Heart right ventricle (tissue), 16 donors: ENCODE results near the gene POLDIP3. TPM values are rescaled to one million over a fixed set of nuclear protein-coding genes. Genes with fewer than 3 reads are reported as not detected.
"Not testable (repeated sequence)": the region's sequence is repeated elsewhere in the genome, so short reads cannot be mapped to it uniquely, and the experiment has no call there.

ENCODE experiments used
- ATAC-seq, 8 donors: fragments of 200-7000 bp; cut with Tn5 transposase; one replicate each; pipeline ENCODE4 v1.9.1; 2020; ENCODE audit warnings: mild to moderate bottlenecking in 8 of 8, moderate library complexity in 8 of 8, moderate number of reproducible peaks in 1 of 8
- DNase-seq, 2 donors: peaks; one replicate each; pipeline ENCODE4 v3.0.0-alpha.2; 2020
- H3K27ac ChIP-seq, 10 donors: fragments of 200-600 bp; sonication (generic) in 2 of 10; one replicate each; pipeline versions ENCODE4 v1.5.0 to v1.8.0; 2020 to 2022; ENCODE audit warnings: mild to moderate bottlenecking in 3 of 10
- H3K27me3 ChIP-seq, 7 donors: fragments of 200-600 bp; one replicate each; pipeline ENCODE4 v1.8.0; 2021 to 2022; ENCODE audit warnings: mild to moderate bottlenecking in 2 of 7
- H3K36me3 ChIP-seq, 9 donors: fragments of 200-600 bp; sonication (generic) in 1 of 9; one replicate each; pipeline versions ENCODE4 v1.5.0 to v1.8.0; 2020 to 2022; ENCODE audit warnings: mild to moderate bottlenecking in 2 of 9
- H3K4me1 ChIP-seq, 9 donors: fragments of 200-600 bp; sonication (generic) in 1 of 9; one replicate each; pipeline versions ENCODE4 v1.5.0 to v1.8.0; 2020 to 2022; ENCODE audit warnings: mild to moderate bottlenecking in 4 of 9
- H3K4me3 ChIP-seq, 10 donors: fragments of 200-600 bp; sonication (generic) in 2 of 10; one replicate each; pipeline versions ENCODE4 v1.5.0 to v1.8.0; 2020 to 2022; ENCODE audit warnings: mild to moderate bottlenecking in 7 of 10, moderate library complexity in 2 of 10
- H3K9me3 ChIP-seq, 11 donors: fragments of 200-600 bp in 10 of 11; sonication (generic) in 2 of 11; one replicate each; pipeline versions ENCODE4 v1.5.0 to v1.8.0; 2013 to 2022; ENCODE audit warnings: mild to moderate bottlenecking in 2 of 11, control low read depth in 1 of 11, moderate library complexity in 1 of 11
- WGBS, 2 donors: extraction: QIAGEN DNeasy Blood & Tissue Kit; methylation state at CpG; one replicate each; pipeline ENCODE4 v1.1.7; 2013; ENCODE audit warnings: inconsistent platforms in 1 of 2; 5-methylcytosine and 5-hydroxymethylcytosine counted together
- intact Hi-C, 10 donors: fragments of 100-400 bp; cut with DNase I; formaldehyde crosslinking; loops; one replicate each; pipeline versions ENCODE4 v1.11.1 to v1.14.2; 2022
- polyA plus RNA-seq, 2 donors: library from polyadenylated mRNA; stranded (reverse); fragments of 200-250 nt; gene quantifications; one replicate each; pipeline ENCODE4 v1.2.3, GENCODE V29; 2013
- total RNA-seq, 10 donors: library from RNA; stranded (reverse); fragmentation: NEBNext Ultra II Directional in 3 of 10; extraction: Animal tissue kit (Norgen Biotek cat#: 25700) in 3 of 10; gene quantifications; one replicate each; pipeline versions ENCODE4 v1.2.1 to v1.2.4, GENCODE V29; 2021 to 2023
- TF ChIP-seq, protein P1 (sequence below), 9 donors: fragments of 200-600 bp; sonication (generic) in 2 of 9; IDR thresholded peaks; one replicate each; pipeline versions ENCODE4 v1.5.0 to v1.8.0; 2021 to 2022; ENCODE audit warnings: antibody characterized with exemption in 9 of 9, mild to moderate bottlenecking in 5 of 9, moderate library complexity in 1 of 9
- donor health status: Arrhythmogenic right ventricular cardiomyopathy.
- donor health status: ischemic (EF 13 %, LVEDD 7.1; RV severe dilation, severe dysfunction).
- donor health status: healthy with polysubstance abuse.
- donor health status: DM: no; HTN: yes; CAD: no.
- donor health status: DM: no; HTN: no; CAD: no.
- donor health status: ischemic (EF 25% LVEDD 6.9; RV normal size, moderate dysfunction).
- donor health status: ischemic (EF 25% LVEDD 5.7; RV mildly dilated, moderate dysfunction).
- donor health status: healthy.
- donor health status: DM: yes; HTN: yes; CAD: no.
- donor health status: Ischemic cardiomyopathy.
- donor health status: ischemic (EF 35%, LVEDD 5.7; RV mildly dilated, moderate dysfunction).
- donor health status: nonischemic (EF 11% LVEDD 7.7; RV severe dilation, severe dysfunction).
- donor health status: DM: yes; HTN: yes; CAD: no.
- donor health status: PGD.
- donor health status: ischemic (EF 29% LVEDD 5.4; RV normal size, mild dysfunction).
- donor health status: nonischemic (EF 23%, LVEDD 6.1; RV moderate dilation, normal function).

The POLDIP3 gene
- total and polyA plus RNA-seq, 12 donors, result 11.9 to 42.6 (median 32.5) TPM

DNA sequence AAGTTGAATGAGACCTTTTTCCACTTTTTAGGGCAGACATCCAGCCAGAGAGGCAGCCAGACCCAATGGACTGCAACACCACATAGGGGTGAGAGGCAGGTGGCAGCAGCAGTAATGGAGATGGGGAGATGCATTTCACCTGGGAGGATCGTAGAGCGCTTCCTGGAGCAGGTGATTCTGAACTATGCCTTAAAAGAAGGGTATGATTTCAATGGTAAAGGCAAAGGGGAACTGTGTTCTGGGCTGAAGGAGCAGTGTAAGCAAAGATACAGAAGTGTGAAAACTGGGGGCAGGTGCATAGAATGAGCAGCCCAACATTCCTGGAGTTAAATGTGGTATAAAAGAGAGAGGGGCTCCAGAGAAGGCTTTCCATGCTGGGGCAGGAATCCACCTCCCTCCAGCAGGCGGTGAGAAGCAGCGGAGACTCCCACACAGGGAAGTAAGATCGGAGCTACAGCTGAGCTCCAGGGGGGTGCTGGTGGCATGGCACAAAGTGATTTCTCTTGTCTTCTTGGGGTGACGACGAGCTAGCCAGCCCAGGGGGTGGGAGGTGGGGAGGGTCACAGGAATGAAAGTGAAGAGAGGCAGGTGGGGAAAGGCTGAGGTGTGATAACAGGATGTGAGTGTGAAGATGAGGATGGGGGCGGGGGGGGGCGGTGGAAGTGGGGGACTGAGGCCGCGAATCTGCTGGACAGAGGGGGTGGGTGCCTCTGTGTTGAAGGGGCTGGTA, 65.2 kb downstream of the POLDIP3 start:
- ATAC-seq (no peak), DNase-seq (no peak)
- Histone ChIP-seq H3K27ac (no peak overlapping the region), H3K27me3 (no peaks in the 10 kb centered on the region), H3K9me3 (peaks cover 0 to 12% (median 0%) of the 10 kb centered on the region in 11 donors), H3K4me1 (peaks cover 0 to 17% (median 11%) of the 10 kb centered on the region in 9 donors), H3K36me3 (no peaks in the 10 kb centered on the region), H3K4me3 (no peak overlapping the region)
- TF ChIP-seq, protein P1, sequence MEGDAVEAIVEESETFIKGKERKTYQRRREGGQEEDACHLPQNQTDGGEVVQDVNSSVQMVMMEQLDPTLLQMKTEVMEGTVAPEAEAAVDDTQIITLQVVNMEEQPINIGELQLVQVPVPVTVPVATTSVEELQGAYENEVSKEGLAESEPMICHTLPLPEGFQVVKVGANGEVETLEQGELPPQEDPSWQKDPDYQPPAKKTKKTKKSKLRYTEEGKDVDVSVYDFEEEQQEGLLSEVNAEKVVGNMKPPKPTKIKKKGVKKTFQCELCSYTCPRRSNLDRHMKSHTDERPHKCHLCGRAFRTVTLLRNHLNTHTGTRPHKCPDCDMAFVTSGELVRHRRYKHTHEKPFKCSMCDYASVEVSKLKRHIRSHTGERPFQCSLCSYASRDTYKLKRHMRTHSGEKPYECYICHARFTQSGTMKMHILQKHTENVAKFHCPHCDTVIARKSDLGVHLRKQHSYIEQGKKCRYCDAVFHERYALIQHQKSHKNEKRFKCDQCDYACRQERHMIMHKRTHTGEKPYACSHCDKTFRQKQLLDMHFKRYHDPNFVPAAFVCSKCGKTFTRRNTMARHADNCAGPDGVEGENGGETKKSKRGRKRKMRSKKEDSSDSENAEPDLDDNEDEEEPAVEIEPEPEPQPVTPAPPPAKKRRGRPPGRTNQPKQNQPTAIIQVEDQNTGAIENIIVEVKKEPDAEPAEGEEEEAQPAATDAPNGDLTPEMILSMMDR (IDR thresholded peaks at IDR 0.05), result no peak
- intact Hi-C loops, result loop anchor here in 4 of 10 donors (5.0 kb wide), 3 partner anchors 32 to 477 kb away; partner anchors contain the start of genes NAGA (in 1 of the 4), PHETA2 (in 1 of the 4) and RRP7A (in 1 of the 4)
- WGBS, 2 donors, result 54 to 60% methylated on average over 11 of the region's 11 CpGs

- TF ChIP-seq, protein P1 (IDR thresholded peaks at IDR 0.05), result no peak
- intact Hi-C loops, result no loop called here
- Histone ChIP-seq H3K27me3 (no peaks in the 10 kb centered on the region), H3K9me3 (peaks cover 0 to 12% (median 0%) of the 10 kb centered on the region in 11 donors), H3K4me3 (no peak overlapping the region), H3K36me3 (no peaks in the 10 kb centered on the region), H3K4me1 (peaks cover 0 to 11% (median 4%) of the 10 kb centered on the region in 9 donors), H3K27ac (no peak overlapping the region)
- 80 to 82% methylated on average over 19 of the region's 19 CpGs for WGBS, 2 donors
- DNase-seq, result no peak
- no peak for ATAC-seq
These were observed 65.9 kb downstream of the POLDIP3 start for GRCh38 chr22:42548597-42549330.

- H3K4me1 ChIP-seq, ATAC-seq, DNase-seq, intact Hi-C loops, H3K27me3 ChIP-seq, H3K36me3 ChIP-seq, H3K27ac ChIP-seq, H3K4me3 ChIP-seq: not testable (repeated sequence)
- 41 to 50% methylated on average over 6 of the region's 6 CpGs for WGBS, 2 donors
- H3K9me3 ChIP-seq, result peaks cover 0 to 12% (median 0%) of the 10 kb centered on the region in 11 donors
These were observed 66.6 kb downstream of the POLDIP3 start for GRCh38 chr22:42548126-42548525.

DNA sequence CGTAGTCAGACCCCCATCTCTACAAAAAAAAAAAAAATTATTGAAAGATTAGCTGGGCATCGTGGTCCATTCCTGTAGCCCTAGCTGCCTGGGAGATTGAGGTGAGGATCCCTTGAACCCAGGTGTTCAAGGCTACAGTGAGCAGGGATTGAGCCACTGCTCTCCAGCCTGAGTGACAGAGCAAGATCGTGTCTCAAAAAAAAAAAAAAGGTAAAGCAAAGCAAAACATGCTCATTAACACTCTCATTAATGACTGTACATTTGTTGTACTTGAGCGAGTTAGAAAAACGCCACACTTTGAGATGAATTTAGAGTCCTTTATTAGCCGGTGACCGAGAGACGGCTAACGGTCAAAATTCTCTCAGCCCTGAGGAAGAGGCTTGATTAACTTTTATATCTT, 67.1 kb downstream of the POLDIP3 start:
- intact Hi-C loops, result no loop called here
- Histone ChIP-seq H3K27me3 (no peaks in the 10 kb centered on the region), H3K36me3 (no peaks in the 10 kb centered on the region), H3K4me1 (peaks cover 0 to 4% (median 0%) of the 10 kb centered on the region in 9 donors), H3K9me3 (peaks cover 0 to 12% (median 0%) of the 10 kb centered on the region in 11 donors), H3K27ac (no peak overlapping the region), H3K4me3 (no peak overlapping the region)
- ATAC-seq (no peak), DNase-seq (no peak)
- 58% methylated on average over 9 of the region's 9 CpGs for WGBS, 2 donors
- TF ChIP-seq, protein P1 (IDR thresholded peaks at IDR 0.05), result no peak
